Mesenchymal stem cell (in vitro differentiated cells and primary cell): ENCODE results near the gene SV2C.

Experiments used
- DNase-seq: peaks from one replicate; pipeline ENCODE4 v3.0.0-alpha.2; 2013
- H2AFZ ChIP-seq: one replicate; pipeline ENCODE4 v1.6.1; 2013; ENCODE audit warnings: low read depth, mild to moderate bottlenecking, control low read depth, inconsistent platforms, low read length, moderate library complexity
- H2AK5ac ChIP-seq: 2 replicates; pipeline ENCODE4 v1.6.1; 2013; ENCODE audit warnings: low read length, moderate library complexity, mild to moderate bottlenecking, inconsistent platforms; ENCODE audit not compliant: severe bottlenecking
- H2BK120ac ChIP-seq: one replicate; pipeline ENCODE4 v1.6.1; 2013; ENCODE audit warnings: low read depth, mild to moderate bottlenecking, inconsistent platforms, low read length, moderate library complexity
- H2BK12ac ChIP-seq, 2 experiments: one replicate each; pipeline ENCODE4 v1.6.1; 2013; ENCODE audit warnings: inconsistent platforms in 2 of 2, low read length in 2 of 2, mild to moderate bottlenecking in 2 of 2, moderate library complexity in 2 of 2, control low read depth in 1 of 2
- H2BK15ac ChIP-seq: one replicate; pipeline ENCODE4 v1.6.1; 2013; ENCODE audit warnings: mild to moderate bottlenecking, low read depth, inconsistent platforms; ENCODE audit not compliant: poor library complexity, severe bottlenecking
- H2BK5ac ChIP-seq: 2 replicates; pipeline ENCODE4 v1.6.1; 2013; ENCODE audit warnings: low read depth, mild to moderate bottlenecking, low read length, control low read depth, inconsistent platforms; ENCODE audit not compliant: poor library complexity, severe bottlenecking
- H3K14ac ChIP-seq, 2 experiments: one replicate each; pipeline ENCODE4 v1.6.1; 2013; ENCODE audit warnings: inconsistent platforms in 2 of 2, low read length in 2 of 2, control low read depth in 1 of 2, mild to moderate bottlenecking in 1 of 2, moderate library complexity in 1 of 2
- H3K18ac ChIP-seq, 2 experiments: one replicate each; pipeline ENCODE4 v1.6.1; 2013; ENCODE audit warnings: inconsistent platforms in 2 of 2, low read length in 2 of 2, control low read depth in 1 of 2, low read depth in 1 of 2, mild to moderate bottlenecking in 1 of 2
- H3K23ac ChIP-seq, 2 experiments: one replicate each; pipeline ENCODE4 v1.6.1; 2013; ENCODE audit warnings: inconsistent platforms in 2 of 2, low read length in 2 of 2, mild to moderate bottlenecking in 2 of 2, moderate library complexity in 2 of 2, control low read depth in 1 of 2
- H3K27ac ChIP-seq: 2 replicates; pipeline ENCODE4 v1.5.1; 2013; ENCODE audit warnings: mild to moderate bottlenecking, moderate library complexity, low read length, control low read depth, inconsistent platforms; ENCODE audit not compliant: poor library complexity, severe bottlenecking
- H3K27me3 ChIP-seq, 2 experiments: 2 replicates each; pipeline versions ENCODE4 v1.6.1 to v1.7.0; 2013; ENCODE audit warnings: low read length in 2 of 2, mild to moderate bottlenecking in 2 of 2, moderate library complexity in 2 of 2, control low read depth in 1 of 2, inconsistent platforms in 1 of 2; ENCODE audit not compliant: control insufficient read depth in 1 of 2, insufficient read depth in 1 of 2
- H3K36me3 ChIP-seq, 2 experiments: 2 replicates each; pipeline versions ENCODE4 v1.6.1 to v1.7.0; 2013; ENCODE audit warnings: low read length in 2 of 2, control low read depth in 1 of 2, inconsistent platforms in 1 of 2, low read depth in 1 of 2, mild to moderate bottlenecking in 1 of 2; ENCODE audit not compliant: insufficient read depth in 2 of 2, control insufficient read depth in 1 of 2
- H3K4ac ChIP-seq, 2 experiments: one replicate each; pipeline ENCODE4 v1.6.1; 2013; ENCODE audit warnings: inconsistent platforms in 2 of 2, low read length in 2 of 2, mild to moderate bottlenecking in 2 of 2, moderate library complexity in 2 of 2, control low read depth in 1 of 2, low read depth in 1 of 2
- H3K4me1 ChIP-seq: 2 replicates; pipeline ENCODE4 v1.6.1; 2013; ENCODE audit warnings: low read depth, low read length, control low read depth; ENCODE audit not compliant: control insufficient read depth, insufficient read depth
- H3K4me2 ChIP-seq: 2 replicates; pipeline ENCODE4 v1.6.1; 2013; ENCODE audit warnings: low read length, mild to moderate bottlenecking, inconsistent platforms; ENCODE audit not compliant: poor library complexity, severe bottlenecking
- H3K4me3 ChIP-seq, 2 experiments: 2 replicates each; pipeline versions ENCODE4 v1.5.1 to v1.7.0; 2013; ENCODE audit warnings: low read length in 2 of 2, mild to moderate bottlenecking in 2 of 2, control low read depth in 1 of 2, low read depth in 1 of 2; ENCODE audit not compliant: insufficient read depth in 1 of 2
- H3K79me1 ChIP-seq: replicated peaks from 2 replicates; pipeline ENCODE4 v1.6.1; 2013; ENCODE audit warnings: mild to moderate bottlenecking, control low read depth, low read length, inconsistent platforms; ENCODE audit not compliant: poor library complexity, severe bottlenecking
- H3K9ac ChIP-seq: 2 replicates; pipeline ENCODE4 v1.7.0; 2013; ENCODE audit warnings: mild to moderate bottlenecking, low read length, moderate library complexity
- H3K9me3 ChIP-seq: 2 replicates; pipeline ENCODE4 v1.7.0; 2013; ENCODE audit warnings: mild to moderate bottlenecking, low read length; ENCODE audit not compliant: control insufficient read depth
- H4K8ac ChIP-seq: one replicate; pipeline ENCODE4 v1.6.1; 2013; ENCODE audit warnings: inconsistent platforms, mild to moderate bottlenecking, low read length, moderate library complexity
- H4K91ac ChIP-seq: one replicate; pipeline ENCODE4 v1.6.1; 2013; ENCODE audit warnings: mild to moderate bottlenecking, low read length, inconsistent platforms
- WGBS: methylation state at CpG from one replicate; pipeline ENCODE4 v1.1.7; 2013; ENCODE audit warnings: mixed read lengths; 5-methylcytosine and 5-hydroxymethylcytosine counted together

The SV2C gene

GRCh38 chr5:76083555-76084495 lies 642 bp downstream of the SV2C start:
- no peak overlapping the region for H3K18ac ChIP-seq
- no peak overlapping the region for H3K23ac ChIP-seq
- H3K36me3 ChIP-seq, result no peaks in the 10 kb centered on the region
- no peak overlapping the region for H3K9ac ChIP-seq
- H3K4me3 ChIP-seq, result no peak overlapping the region
- H3K79me1 ChIP-seq, result no peaks in the 10 kb centered on the region
- H2BK5ac ChIP-seq, result no peak overlapping the region
- H4K91ac ChIP-seq, result no peak overlapping the region
- H4K8ac ChIP-seq, result no peak overlapping the region
- H3K4me2 ChIP-seq, result peak overlapping the region; percentile 82
- peaks cover 27% of the 10 kb centered on the region for H3K4me1 ChIP-seq
- H3K4ac ChIP-seq, result no peak overlapping the region
- no peak overlapping the region for H2AK5ac ChIP-seq
- peaks cover 61 to 78% of the 10 kb centered on the region in 2 experiments for H3K27me3 ChIP-seq
- H2BK12ac ChIP-seq, result no peak overlapping the region
- no peak overlapping the region for H2AFZ ChIP-seq
- no peak overlapping the region for H3K27ac ChIP-seq
- no peak overlapping the region for H2BK15ac ChIP-seq
- H3K9me3 ChIP-seq, result no peaks in the 10 kb centered on the region
- no peak for DNase-seq
- no peak overlapping the region for H3K14ac ChIP-seq
- WGBS, result under 1% methylated on average over 45 of the region's 50 CpGs
- no peak overlapping the region for H2BK120ac ChIP-seq

- Histone ChIP-seq H2BK5ac (no peak overlapping the region), H3K14ac (no peak overlapping the region), H3K23ac (no peak overlapping the region), H3K27ac (no peak overlapping the region), H2BK15ac (no peak overlapping the region), H3K79me1 (no peaks in the 10 kb centered on the region), H3K18ac (no peak overlapping the region), H3K4me3 (no peak overlapping the region), H3K9ac (no peak overlapping the region), H3K9me3 (no peaks in the 10 kb centered on the region), H3K4me1 (peaks cover 27% of the 10 kb centered on the region), H2BK12ac (no peak overlapping the region), H3K4me2 (peak overlapping the region; percentile 82), H2AK5ac (no peak overlapping the region), H3K4ac (no peak overlapping the region), H4K8ac (no peak overlapping the region), H2BK120ac (no peak overlapping the region), H2AFZ (no peak overlapping the region), H3K27me3 (peaks cover 61 to 70% of the 10 kb centered on the region in 2 experiments), H4K91ac (no peak overlapping the region), H3K36me3 (no peaks in the 10 kb centered on the region)
- no peak for DNase-seq
- 2% methylated on average over 61 of the region's 74 CpGs for WGBS
These were observed 1.5 kb downstream of the SV2C start for GRCh38 chr5:76084496-76085242.

GRCh38 chr5:76085243-76085579 lies 2.0 kb downstream of the SV2C start:
- no peak for DNase-seq
- no peak overlapping the region for H3K18ac ChIP-seq
- WGBS, result 35% methylated on average over 6 of the region's 7 CpGs
- H4K91ac ChIP-seq, result no peak overlapping the region
- no peak overlapping the region for H3K4me3 ChIP-seq
- no peak overlapping the region for H2AFZ ChIP-seq
- H3K14ac ChIP-seq, result no peak overlapping the region
- no peak overlapping the region for H3K27ac ChIP-seq
- H3K27me3 ChIP-seq, result peaks cover 59 to 66% of the 10 kb centered on the region in 2 experiments
- H3K9ac ChIP-seq, result no peak overlapping the region
- no peak overlapping the region for H2BK120ac ChIP-seq
- H3K23ac ChIP-seq, result no peak overlapping the region
- no peak overlapping the region for H2BK15ac ChIP-seq
- H3K4me2 ChIP-seq, result no peak overlapping the region
- no peak overlapping the region for H2BK5ac ChIP-seq
- no peaks in the 10 kb centered on the region for H3K36me3 ChIP-seq
- H3K79me1 ChIP-seq, result no peaks in the 10 kb centered on the region
- no peak overlapping the region for H2BK12ac ChIP-seq
- H3K4me1 ChIP-seq, result peaks cover 27% of the 10 kb centered on the region
- H3K4ac ChIP-seq, result no peak overlapping the region
- H2AK5ac ChIP-seq, result no peak overlapping the region
- no peaks in the 10 kb centered on the region for H3K9me3 ChIP-seq
- H4K8ac ChIP-seq, result no peak overlapping the region

GRCh38 chr5:76086095-76086494 lies 2.9 kb downstream of the SV2C start:
- Histone ChIP-seq H3K27ac (no peak overlapping the region), H2BK120ac (no peak overlapping the region), H3K14ac (no peak overlapping the region), H3K4me1 (peaks cover 27% of the 10 kb centered on the region), H2AFZ (no peak overlapping the region), H2AK5ac (no peak overlapping the region), H3K9me3 (no peaks in the 10 kb centered on the region), H4K91ac (no peak overlapping the region), H3K79me1 (no peaks in the 10 kb centered on the region), H2BK5ac (no peak overlapping the region), H3K18ac (no peak overlapping the region), H3K4ac (no peak overlapping the region), H2BK12ac (no peak overlapping the region), H3K27me3 (peaks cover 50 to 57% of the 10 kb centered on the region in 2 experiments), H4K8ac (no peak overlapping the region), H3K4me2 (no peak overlapping the region), H3K4me3 (no peak overlapping the region), H3K9ac (no peak overlapping the region), H2BK15ac (no peak overlapping the region), H3K36me3 (no peaks in the 10 kb centered on the region), H3K23ac (no peak overlapping the region)
- no peak for DNase-seq
- 73% methylated on average over 2 of the region's 4 CpGs for WGBS
